DMS153 treated with DMSO at 0.1 percent for 48 hours (cell line): ENCODE data around the gene HIVEP1.
"Not testable (repeated sequence)": the region's sequence is repeated elsewhere in the genome, so short reads cannot be mapped to it uniquely, and the experiment has no call there.

Experiments used
- DNase-seq: peaks from one replicate; lab custom pipeline; 2025; ENCODE audit not compliant: unreplicated experiment; lab: John Stamatoyannopoulos, UW

Gene HIVEP1

GRCh38 chr6:12082368-12082767, 70.3 kb downstream of the HIVEP1 start:
- no peak for DNase-seq

- DNase-seq, result no peak
Measured at GRCh38 chr6:12083302-12083701, 71.2 kb downstream of the HIVEP1 start.

- no peak for DNase-seq
Measured at GRCh38 chr6:12083763-12084162, 71.7 kb downstream of the HIVEP1 start.

GRCh38 chr6:12084681-12085080, 72.6 kb downstream of the HIVEP1 start:
- DNase-seq, result no peak

- DNase-seq, result no peak
Measured at GRCh38 chr6:12088531-12088930, 76.4 kb downstream of the HIVEP1 start.

GRCh38 chr6:12090714-12091113, 78.6 kb downstream of the HIVEP1 start:
- no peak for DNase-seq

GRCh38 chr6:12092762-12093161, 80.7 kb downstream of the HIVEP1 start:
- no peak for DNase-seq

- DNase-seq, result no peak
Measured at GRCh38 chr6:12094689-12095088, 82.6 kb downstream of the HIVEP1 start.

GRCh38 chr6:12096342-12096741, 84.2 kb downstream of the HIVEP1 start:
- DNase-seq, result no peak

GRCh38 chr6:12097791-12098190, 85.7 kb downstream of the HIVEP1 start:
- no peak for DNase-seq

- DNase-seq, result no peak
Measured at GRCh38 chr6:12099623-12100338, 87.7 kb downstream of the HIVEP1 start.

GRCh38 chr6:12101048-12101447, 88.9 kb downstream of the HIVEP1 start:
- no peak for DNase-seq

GRCh38 chr6:12101653-12102312, 89.7 kb downstream of the HIVEP1 start:
- DNase-seq, result no peak

GRCh38 chr6:12102350-12102749, 90.2 kb downstream of the HIVEP1 start:
- DNase-seq, result no peak

GRCh38 chr6:12103158-12103557, 91.0 kb downstream of the HIVEP1 start:
- DNase-seq, result no peak

- no peak for DNase-seq
Measured at GRCh38 chr6:12105271-12105670, 93.2 kb downstream of the HIVEP1 start.

GRCh38 chr6:12108376-12108775, 96.3 kb downstream of the HIVEP1 start:
- not testable (repeated sequence) for DNase-seq

- DNase-seq, result no peak
Measured at GRCh38 chr6:12110523-12111362, 98.6 kb downstream of the HIVEP1 start.

GRCh38 chr6:12111363-12111670, 99.2 kb downstream of the HIVEP1 start:
- DNase-seq, result no peak

- no peak for DNase-seq
Measured at GRCh38 chr6:12112540-12113189, 100.6 kb downstream of the HIVEP1 start.

GRCh38 chr6:12113190-12113577, 101.1 kb downstream of the HIVEP1 start:
- no peak for DNase-seq
